Measurements from ENCODE around the gene DOCK1. TPM values are rescaled to one million over a fixed set of nuclear protein-coding genes. Genes with fewer than 3 reads are reported as not detected.

Gene DOCK1
- total RNA-seq, 1 experiment from 2014 or later = 44.5 TPM

- Histone ChIP-seq H3K4me3 (ENCODE audit: insufficient read depth, low read depth, low read length) (no peak overlapping the region), H3K36me3 (replicated peaks; ENCODE audit: control insufficient read depth, insufficient read depth, low read length) (no peaks in the 10 kb centered on the region), H3K27me3 (ENCODE audit: control insufficient read depth, insufficient read depth, low read length) (no peaks in the 10 kb centered on the region)
- DNase-seq = no peak
Observed at GRCh38 chr10:127176649-127177048, 271.4 kb downstream of the DOCK1 start.

DNA sequence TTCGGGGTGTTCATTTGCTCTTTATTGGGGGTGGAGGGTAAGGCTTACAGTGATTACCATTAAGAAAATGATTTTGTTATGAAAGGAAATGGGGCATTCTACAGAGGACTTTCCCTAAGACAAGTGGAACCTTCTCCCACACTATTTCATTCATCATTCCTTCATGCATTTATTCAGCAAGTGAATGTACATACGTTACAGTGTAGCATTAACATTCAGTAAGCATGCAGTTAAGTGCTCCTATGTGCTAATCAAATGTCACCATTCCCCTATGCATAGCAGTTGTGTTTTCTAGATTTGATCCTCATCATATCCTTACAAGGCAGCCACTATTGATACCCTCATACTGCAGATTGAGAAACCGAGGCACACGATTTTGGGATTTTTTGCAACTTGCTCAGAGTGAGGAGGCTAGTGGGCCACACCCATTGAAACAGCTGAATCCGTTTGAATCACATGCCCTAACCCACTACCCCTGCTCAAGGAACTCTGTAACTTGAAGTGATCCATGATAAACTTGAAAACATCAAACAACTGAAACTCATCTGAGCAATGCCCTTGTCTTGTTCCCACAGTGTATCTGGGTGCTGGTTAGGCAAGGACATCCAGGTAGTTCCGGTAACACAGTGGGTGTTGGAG is 274.5 kb downstream of the DOCK1 start:
- no peak for DNase-seq
- no peak overlapping the region for H3K4me3 ChIP-seq (ENCODE audit: insufficient read depth, low read depth, low read length)
- no peaks in the 10 kb centered on the region for H3K27me3 ChIP-seq (ENCODE audit: control insufficient read depth, insufficient read depth, low read length)

DNA sequence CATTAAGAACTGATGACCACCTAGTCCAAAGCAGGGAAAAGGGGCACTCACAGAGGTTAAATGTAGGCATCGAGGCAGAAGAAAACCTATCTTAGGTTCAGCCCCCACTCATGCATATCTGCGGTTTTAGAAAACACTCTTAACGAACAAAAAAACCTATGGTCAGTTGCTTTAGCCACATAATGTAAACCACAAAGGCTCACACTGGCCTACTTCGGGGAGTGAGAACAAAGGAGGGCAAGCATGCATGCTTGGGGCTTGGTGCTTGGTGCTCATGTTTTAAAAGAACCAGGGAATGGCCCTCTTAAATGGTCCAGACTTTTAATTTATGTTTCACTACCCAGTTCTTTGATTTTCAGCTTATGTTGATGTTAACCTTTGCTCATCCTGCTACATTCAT is 276.9 kb downstream of the DOCK1 start:
- DNase-seq = no peak
- Histone ChIP-seq H3K4me3 (ENCODE audit: insufficient read depth, low read depth, low read length) (no peak overlapping the region), H3K27me3 (ENCODE audit: control insufficient read depth, insufficient read depth, low read length) (no peaks in the 10 kb centered on the region), H3K36me3 (replicated peaks; ENCODE audit: control insufficient read depth, insufficient read depth, low read length) (no peaks in the 10 kb centered on the region)

More for the DNA sequence above, 274.5 kb downstream of the DOCK1 start:
- no peaks in the 10 kb centered on the region for H3K36me3 ChIP-seq (replicated peaks; ENCODE audit: control insufficient read depth, insufficient read depth, low read length)

DNA sequence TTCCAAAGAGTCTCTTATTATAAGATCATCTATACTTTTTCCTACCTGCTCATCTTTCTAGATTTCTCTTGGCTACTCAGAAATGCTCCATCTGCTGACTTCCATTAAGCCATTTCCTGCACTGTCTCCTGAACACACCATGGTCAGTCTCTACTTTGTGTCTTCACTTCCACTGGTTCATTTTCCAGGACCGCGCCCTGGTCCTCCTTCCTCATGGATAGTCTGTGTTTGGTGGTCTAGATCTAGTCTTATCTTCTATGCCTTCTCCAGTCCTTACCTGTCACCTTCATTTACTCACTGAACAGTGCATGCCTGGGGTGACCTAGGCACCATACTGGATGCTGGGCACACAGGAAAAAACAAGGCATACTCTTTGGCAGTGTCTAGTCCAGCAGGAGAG is 279.4 kb downstream of the DOCK1 start:
- H3K36me3 ChIP-seq (replicated peaks; ENCODE audit: control insufficient read depth, insufficient read depth, low read length) = no peaks in the 10 kb centered on the region
- no peak overlapping the region for H3K4me3 ChIP-seq (ENCODE audit: insufficient read depth, low read depth, low read length)
- DNase-seq = no peak
- H3K27me3 ChIP-seq (ENCODE audit: control insufficient read depth, insufficient read depth, low read length) = no peaks in the 10 kb centered on the region

GRCh38 chr10:127186813-127187212 is 281.6 kb downstream of the DOCK1 start:
- Histone ChIP-seq H3K36me3 (replicated peaks; ENCODE audit: control insufficient read depth, insufficient read depth, low read length) (no peaks in the 10 kb centered on the region), H3K27me3 (ENCODE audit: control insufficient read depth, insufficient read depth, low read length) (no peaks in the 10 kb centered on the region), H3K4me3 (ENCODE audit: insufficient read depth, low read depth, low read length) (no peak overlapping the region)
- no peak for DNase-seq

DNA sequence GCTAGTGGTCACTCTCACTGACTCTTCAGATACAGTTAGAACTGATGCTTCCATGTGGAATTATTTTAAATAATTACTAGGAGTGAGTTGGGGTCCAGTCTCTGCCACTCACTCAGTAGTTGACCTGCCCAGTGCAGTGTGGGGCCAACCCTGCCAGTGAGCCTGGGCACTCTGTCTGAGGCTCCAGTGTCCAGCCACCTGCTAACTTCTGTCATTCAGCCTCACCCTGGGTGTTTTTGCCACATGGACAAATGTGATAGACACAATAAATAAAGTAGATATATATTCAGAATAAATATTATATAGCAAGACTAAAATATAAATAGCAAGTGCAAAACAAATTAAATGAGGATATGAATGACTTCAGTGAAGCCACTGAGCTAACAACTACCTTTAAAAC is 284.0 kb downstream of the DOCK1 start:
- H3K27me3 ChIP-seq (ENCODE audit: control insufficient read depth, insufficient read depth, low read length) = peaks cover 4% of the 10 kb centered on the region; the same call in 1 of the 2 replicates
- no peaks in the 10 kb centered on the region for H3K36me3 ChIP-seq (replicated peaks; ENCODE audit: control insufficient read depth, insufficient read depth, low read length)
- no peak overlapping the region for H3K4me3 ChIP-seq (ENCODE audit: insufficient read depth, low read depth, low read length)
- no peak for DNase-seq

DNA sequence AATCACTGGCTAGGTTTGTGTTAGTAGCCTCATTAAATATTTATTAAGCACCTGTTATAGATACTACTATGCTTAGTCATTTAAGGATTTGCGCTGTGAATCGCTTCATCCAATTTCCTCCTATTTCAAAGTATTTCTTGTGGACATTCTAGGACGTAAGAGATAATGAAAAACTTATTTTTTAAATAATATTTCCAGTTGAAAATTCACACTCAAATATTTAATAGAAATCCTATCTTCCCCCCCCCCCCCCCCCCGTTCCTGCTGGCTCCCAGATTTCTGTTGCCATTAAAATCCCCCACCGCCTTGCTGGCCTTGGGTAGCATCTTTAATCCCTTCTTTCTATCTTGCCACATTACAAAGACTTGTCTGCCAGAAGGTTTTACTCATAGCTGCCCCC is 285.2 kb downstream of the DOCK1 start:
- no peak overlapping the region for H3K4me3 ChIP-seq (ENCODE audit: insufficient read depth, low read depth, low read length)
- no peaks in the 10 kb centered on the region for H3K36me3 ChIP-seq (replicated peaks; ENCODE audit: control insufficient read depth, insufficient read depth, low read length)
- no peak for DNase-seq
- peaks cover 15% of the 10 kb centered on the region for H3K27me3 ChIP-seq (ENCODE audit: control insufficient read depth, insufficient read depth, low read length)

- no peak for DNase-seq
- Histone ChIP-seq H3K4me3 (ENCODE audit: insufficient read depth, low read depth, low read length) (no peak overlapping the region), H3K27me3 (ENCODE audit: control insufficient read depth, insufficient read depth, low read length) (peaks cover 23% of the 10 kb centered on the region)
Observed at GRCh38 chr10:127193125-127193524, 287.9 kb downstream of the DOCK1 start.

GRCh38 chr10:127194111-127194510 is 288.9 kb downstream of the DOCK1 start:
- no peak for DNase-seq
- Histone ChIP-seq H3K36me3 (replicated peaks; ENCODE audit: control insufficient read depth, insufficient read depth, low read length) (no peaks in the 10 kb centered on the region), H3K27me3 (ENCODE audit: control insufficient read depth, insufficient read depth, low read length) (peaks cover 23% of the 10 kb centered on the region), H3K4me3 (ENCODE audit: insufficient read depth, low read depth, low read length) (no peak overlapping the region)

More at GRCh38 chr10:127193125-127193524, 287.9 kb downstream of the DOCK1 start:
- H3K36me3 ChIP-seq (replicated peaks; ENCODE audit: control insufficient read depth, insufficient read depth, low read length) = no peaks in the 10 kb centered on the region

DNA sequence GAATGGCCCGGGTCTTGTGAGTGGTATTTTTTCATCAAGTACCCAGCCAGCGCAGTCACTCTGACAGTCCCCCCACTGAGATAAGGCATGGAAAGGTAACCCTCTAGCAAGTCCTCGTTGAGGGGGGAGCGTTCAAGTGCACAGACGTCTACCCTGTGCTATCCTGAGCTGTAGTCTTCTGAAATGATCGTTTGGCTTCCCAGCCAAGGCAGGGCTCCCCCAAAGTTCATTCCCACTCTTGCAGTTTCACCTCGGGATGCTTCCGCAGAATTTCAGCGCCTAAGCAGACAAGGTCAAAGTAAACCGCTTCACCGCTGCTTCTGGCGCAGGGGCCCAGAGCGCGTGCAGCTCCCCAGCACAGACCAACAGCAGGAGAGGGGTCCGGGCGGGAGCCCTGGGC is 289.4 kb downstream of the DOCK1 start:
- H3K27me3 ChIP-seq (ENCODE audit: control insufficient read depth, insufficient read depth, low read length) = peaks cover 23% of the 10 kb centered on the region
- no peaks in the 10 kb centered on the region for H3K36me3 ChIP-seq (replicated peaks; ENCODE audit: control insufficient read depth, insufficient read depth, low read length)
- no peak for DNase-seq
- H3K4me3 ChIP-seq (ENCODE audit: insufficient read depth, low read depth, low read length) = peak overlapping the region; percentile 46; the same call in 1 of the 2 replicates

GRCh38 chr10:127195041-127195506 is 289.8 kb downstream of the DOCK1 start:
- DNase-seq = peak; percentile 84
- H3K27me3 ChIP-seq (ENCODE audit: control insufficient read depth, insufficient read depth, low read length) = peaks cover 23% of the 10 kb centered on the region
- peak overlapping the region; percentile 46 for H3K4me3 ChIP-seq (ENCODE audit: insufficient read depth, low read depth, low read length)
- H3K36me3 ChIP-seq (replicated peaks; ENCODE audit: control insufficient read depth, insufficient read depth, low read length) = no peaks in the 10 kb centered on the region

DNA sequence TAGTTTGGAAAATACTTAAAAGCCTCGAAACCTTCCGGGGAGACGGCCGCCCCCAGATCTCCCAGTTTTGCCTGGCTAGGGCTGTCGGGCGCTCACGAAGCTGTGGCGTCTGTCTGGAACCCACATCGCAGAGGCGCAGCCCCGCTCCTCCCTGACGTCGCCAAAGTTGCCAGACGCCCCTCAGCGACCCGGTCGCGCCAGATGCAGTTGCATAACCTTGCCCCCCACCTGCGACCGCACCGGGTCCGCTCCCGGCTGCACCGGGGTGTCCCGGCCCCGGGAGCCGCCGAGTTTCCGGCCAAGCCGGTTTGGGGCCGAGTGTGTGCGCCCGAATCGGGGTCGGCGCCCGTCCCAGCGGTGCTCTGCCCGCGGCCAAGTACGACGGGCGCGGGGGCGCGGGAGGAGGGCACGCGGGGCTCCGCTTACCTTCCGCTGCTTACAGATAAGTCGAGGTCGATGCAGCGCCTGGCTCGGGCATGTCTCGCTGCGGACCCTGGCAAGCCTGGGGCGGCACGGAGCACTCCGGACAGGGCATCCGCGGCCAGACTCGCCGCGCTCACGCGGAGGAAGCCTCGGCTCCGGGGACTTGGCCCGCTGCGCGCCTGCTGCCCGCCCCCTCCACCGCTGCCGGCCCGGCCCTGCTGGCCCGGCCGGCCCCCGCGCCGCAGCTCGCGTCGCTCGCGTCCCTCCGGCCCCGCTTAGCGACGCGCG is 290.5 kb downstream of the DOCK1 start:
- Histone ChIP-seq H3K36me3 (replicated peaks; ENCODE audit: control insufficient read depth, insufficient read depth, low read length) (no peaks in the 10 kb centered on the region), H3K27me3 (ENCODE audit: control insufficient read depth, insufficient read depth, low read length) (peaks cover 23% of the 10 kb centered on the region), H3K4me3 (ENCODE audit: insufficient read depth, low read depth, low read length) (peak overlapping the region; percentile 46)
- peak; percentile 86 for DNase-seq

- H3K4me3 ChIP-seq (ENCODE audit: insufficient read depth, low read depth, low read length) = peak within 1 kb of the TSS; percentile 46
- no peaks in the 10 kb centered on the region for H3K36me3 ChIP-seq (replicated peaks; ENCODE audit: control insufficient read depth, insufficient read depth, low read length)
- peak; percentile 92 for DNase-seq
- H3K27me3 ChIP-seq (ENCODE audit: control insufficient read depth, insufficient read depth, low read length) = peaks cover 23% of the 10 kb centered on the region
Observed at GRCh38 chr10:127196282-127197153, 291.3 kb downstream of the DOCK1 start, which contains the start of gene INSYN2A. Gene INSYN2A, minus strand, starts transcription at chr10:127196591. Its CDS starts 20,196 bp downstream, at chr10:127176395.

GRCh38 chr10:127197154-127197432 is 291.9 kb downstream of the DOCK1 start:
- Histone ChIP-seq H3K36me3 (replicated peaks; ENCODE audit: control insufficient read depth, insufficient read depth, low read length) (no peaks in the 10 kb centered on the region), H3K4me3 (ENCODE audit: insufficient read depth, low read depth, low read length) (peak overlapping the region; percentile 46; the same call in 1 of the 2 replicates), H3K27me3 (ENCODE audit: control insufficient read depth, insufficient read depth, low read length) (peaks cover 23% of the 10 kb centered on the region)
- no peak for DNase-seq

All from H7 (cell line).